ENCODE measurements around the gene FCHSD1.

Gene FCHSD1

DNA sequence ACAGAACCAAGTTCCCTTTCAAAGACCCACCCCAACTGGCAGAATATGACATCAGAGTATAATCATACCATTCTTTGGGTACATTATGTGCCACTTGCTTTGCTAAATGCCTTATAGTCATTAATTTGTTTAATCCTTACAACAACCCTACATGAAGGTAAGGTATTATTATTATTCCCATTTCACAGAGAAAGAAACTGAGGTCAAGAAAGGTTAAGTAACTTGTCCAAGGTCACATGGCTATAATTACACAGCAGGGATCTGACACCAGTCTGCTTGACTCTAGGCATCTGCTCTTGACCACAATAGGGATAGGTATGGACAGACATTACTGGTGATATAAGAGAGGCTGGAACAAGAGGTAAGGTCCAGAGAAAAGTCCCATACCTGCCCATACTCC lies 1.2 kb downstream of the FCHSD1 start:
- Histone ChIP-seq H3K27ac (replicated peaks) (no peak overlapping the region), H3K4me3 (replicated peaks; ENCODE audit: insufficient read depth, low read length) (no peak overlapping the region), H3K27me3 (ENCODE audit: insufficient read depth, poor library complexity, severe bottlenecking) (no peaks in the 10 kb centered on the region)
- TF ChIP-seq GABPA (IDR thresholded peaks at IDR 0.05; ENCODE audit: low read depth), result no peak
- TF ChIP-seq, protein P1, sequence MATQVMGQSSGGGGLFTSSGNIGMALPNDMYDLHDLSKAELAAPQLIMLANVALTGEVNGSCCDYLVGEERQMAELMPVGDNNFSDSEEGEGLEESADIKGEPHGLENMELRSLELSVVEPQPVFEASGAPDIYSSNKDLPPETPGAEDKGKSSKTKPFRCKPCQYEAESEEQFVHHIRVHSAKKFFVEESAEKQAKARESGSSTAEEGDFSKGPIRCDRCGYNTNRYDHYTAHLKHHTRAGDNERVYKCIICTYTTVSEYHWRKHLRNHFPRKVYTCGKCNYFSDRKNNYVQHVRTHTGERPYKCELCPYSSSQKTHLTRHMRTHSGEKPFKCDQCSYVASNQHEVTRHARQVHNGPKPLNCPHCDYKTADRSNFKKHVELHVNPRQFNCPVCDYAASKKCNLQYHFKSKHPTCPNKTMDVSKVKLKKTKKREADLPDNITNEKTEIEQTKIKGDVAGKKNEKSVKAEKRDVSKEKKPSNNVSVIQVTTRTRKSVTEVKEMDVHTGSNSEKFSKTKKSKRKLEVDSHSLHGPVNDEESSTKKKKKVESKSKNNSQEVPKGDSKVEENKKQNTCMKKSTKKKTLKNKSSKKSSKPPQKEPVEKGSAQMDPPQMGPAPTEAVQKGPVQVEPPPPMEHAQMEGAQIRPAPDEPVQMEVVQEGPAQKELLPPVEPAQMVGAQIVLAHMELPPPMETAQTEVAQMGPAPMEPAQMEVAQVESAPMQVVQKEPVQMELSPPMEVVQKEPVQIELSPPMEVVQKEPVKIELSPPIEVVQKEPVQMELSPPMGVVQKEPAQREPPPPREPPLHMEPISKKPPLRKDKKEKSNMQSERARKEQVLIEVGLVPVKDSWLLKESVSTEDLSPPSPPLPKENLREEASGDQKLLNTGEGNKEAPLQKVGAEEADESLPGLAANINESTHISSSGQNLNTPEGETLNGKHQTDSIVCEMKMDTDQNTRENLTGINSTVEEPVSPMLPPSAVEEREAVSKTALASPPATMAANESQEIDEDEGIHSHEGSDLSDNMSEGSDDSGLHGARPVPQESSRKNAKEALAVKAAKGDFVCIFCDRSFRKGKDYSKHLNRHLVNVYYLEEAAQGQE (IDR thresholded peaks at IDR 0.05; ENCODE audit: insufficient replicate concordance, low read depth), result no peak
- TF ChIP-seq SPI1 (IDR thresholded peaks at IDR 0.05; ENCODE audit: borderline replicate concordance, low read depth), result no peak
- TF ChIP-seq, protein P2, sequence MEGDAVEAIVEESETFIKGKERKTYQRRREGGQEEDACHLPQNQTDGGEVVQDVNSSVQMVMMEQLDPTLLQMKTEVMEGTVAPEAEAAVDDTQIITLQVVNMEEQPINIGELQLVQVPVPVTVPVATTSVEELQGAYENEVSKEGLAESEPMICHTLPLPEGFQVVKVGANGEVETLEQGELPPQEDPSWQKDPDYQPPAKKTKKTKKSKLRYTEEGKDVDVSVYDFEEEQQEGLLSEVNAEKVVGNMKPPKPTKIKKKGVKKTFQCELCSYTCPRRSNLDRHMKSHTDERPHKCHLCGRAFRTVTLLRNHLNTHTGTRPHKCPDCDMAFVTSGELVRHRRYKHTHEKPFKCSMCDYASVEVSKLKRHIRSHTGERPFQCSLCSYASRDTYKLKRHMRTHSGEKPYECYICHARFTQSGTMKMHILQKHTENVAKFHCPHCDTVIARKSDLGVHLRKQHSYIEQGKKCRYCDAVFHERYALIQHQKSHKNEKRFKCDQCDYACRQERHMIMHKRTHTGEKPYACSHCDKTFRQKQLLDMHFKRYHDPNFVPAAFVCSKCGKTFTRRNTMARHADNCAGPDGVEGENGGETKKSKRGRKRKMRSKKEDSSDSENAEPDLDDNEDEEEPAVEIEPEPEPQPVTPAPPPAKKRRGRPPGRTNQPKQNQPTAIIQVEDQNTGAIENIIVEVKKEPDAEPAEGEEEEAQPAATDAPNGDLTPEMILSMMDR (IDR thresholded peaks at IDR 0.05; ENCODE audit: insufficient read depth, low read length), result no peak
- no peak for TF ChIP-seq POLR2AphosphoS5 (IDR thresholded peaks at IDR 0.05; ENCODE audit: low read depth)
- no peak for DNase-seq (ENCODE audit: low read depth in 1 of 2, low spot score in 1 of 2)

- H3K27ac ChIP-seq (replicated peaks), result no peak overlapping the region
- no peak for DNase-seq (ENCODE audit: low read depth in 1 of 2, low spot score in 1 of 2)
- H3K27me3 ChIP-seq (ENCODE audit: insufficient read depth, poor library complexity, severe bottlenecking), result no peaks in the 10 kb centered on the region
- no peak overlapping the region for H3K4me3 ChIP-seq (replicated peaks; ENCODE audit: insufficient read depth, low read length)
- TF ChIP-seq GABPA (IDR thresholded peaks at IDR 0.05; ENCODE audit: low read depth) (no peak), POLR2AphosphoS5 (IDR thresholded peaks at IDR 0.05; ENCODE audit: low read depth) (no peak), SPI1 (IDR thresholded peaks at IDR 0.05; ENCODE audit: borderline replicate concordance, low read depth) (no peak)
- TF ChIP-seq, protein P1 (IDR thresholded peaks at IDR 0.05; ENCODE audit: insufficient replicate concordance, low read depth), result no peak
- TF ChIP-seq, protein P2 (IDR thresholded peaks at IDR 0.05; ENCODE audit: insufficient read depth, low read length), result no peak
These were observed 2.0 kb downstream of the FCHSD1 start for GRCh38 chr5:141649056-141649688.

GRCh38 chr5:141647851-141648250 lies 3.4 kb downstream of the FCHSD1 start:
- Histone ChIP-seq H3K27me3 (ENCODE audit: insufficient read depth, poor library complexity, severe bottlenecking) (no peaks in the 10 kb centered on the region), H3K4me3 (replicated peaks; ENCODE audit: insufficient read depth, low read length) (no peak overlapping the region), H3K27ac (replicated peaks) (no peak overlapping the region)
- no peak for TF ChIP-seq GABPA (IDR thresholded peaks at IDR 0.05; ENCODE audit: low read depth)
- TF ChIP-seq, protein P2 (IDR thresholded peaks at IDR 0.05; ENCODE audit: insufficient read depth, low read length), result no peak
- no peak for TF ChIP-seq POLR2AphosphoS5 (IDR thresholded peaks at IDR 0.05; ENCODE audit: low read depth)
- TF ChIP-seq SPI1 (IDR thresholded peaks at IDR 0.05; ENCODE audit: borderline replicate concordance, low read depth), result no peak
- TF ChIP-seq, protein P1 (IDR thresholded peaks at IDR 0.05; ENCODE audit: insufficient replicate concordance, low read depth), result no peak
- DNase-seq (ENCODE audit: low read depth in 1 of 2, low spot score in 1 of 2), result no peak
